Measurements from ENCODE around the gene GLS. TPM values are rescaled to one million over a fixed set of nuclear protein-coding genes. Genes with fewer than 3 reads are reported as not detected.
A peak's percentile ranks its signal among the peaks of the same experiment; 100 is the strongest.

Gene GLS
- total and polyA plus RNA-seq, 2 donors (not counting 3 experiments of a cell fraction or from before 2014, with no cell fraction given): 49.0 to 183 TPM

GRCh38 chr2:190877436-190877835 lies 3.2 kb upstream of the GLS start:
- peaks cover 2% of the 10 kb centered on the region for H4K20me1 ChIP-seq (replicated peaks; ENCODE audit: control insufficient read depth, extremely low read depth, insufficient read depth, low read length)
- FAIRE-seq (peak; percentile 28), DNase-seq (ENCODE audit: low read depth, low spot score) (peak; percentile 71)
- peaks cover 10% of the 10 kb centered on the region for H3K4me1 ChIP-seq (ENCODE audit: control insufficient read depth, extremely low read depth, insufficient read depth, low read length)
- BruUV-seq (replicated peaks): no TSS peak
- TF ChIP-seq POLR2AphosphoS5 (IDR thresholded peaks at IDR 0.05; ENCODE audit: insufficient read depth, low read depth, low read length) (no peak), POLR2A (IDR thresholded peaks at IDR 0.05; ENCODE audit: low read depth, low read length) (no peak), GATA2 (IDR thresholded peaks at IDR 0.05; ENCODE audit: insufficient read depth, insufficient read length, low read depth, low read length) (no peak), CTCF (IDR thresholded peaks at IDR 0.05; ENCODE audit: extremely low read depth in 1 of 2, insufficient read depth in 1 of 2, low read depth in 1 of 2, low read length in 2 of 2) (no peak), FOS (IDR thresholded peaks at IDR 0.05; ENCODE audit: borderline replicate concordance, insufficient read depth, low read length) (no peak), EZH2 (IDR thresholded peaks at IDR 0.05; ENCODE audit: borderline replicate concordance, low read depth, low read length, severe bottlenecking) (no peak), MYC (IDR thresholded peaks at IDR 0.05; ENCODE audit: low read depth, low read length) (no peak), JUN (IDR thresholded peaks at IDR 0.05; ENCODE audit: borderline replicate concordance, insufficient read depth, insufficient read length, low read depth) (no peak), MAX (IDR thresholded peaks at IDR 0.05; ENCODE audit: insufficient read depth, insufficient read length) (no peak)
- H3K9me1 ChIP-seq (replicated peaks; ENCODE audit: control insufficient read depth, extremely low read depth, insufficient read depth, low read length): no peaks in the 10 kb centered on the region
- no peaks in the 10 kb centered on the region for H3K27me3 ChIP-seq (ENCODE audit: control insufficient read depth in 2 of 2, insufficient read depth in 2 of 2, low read length in 2 of 2)
- no peak overlapping the region for H3K4me3 ChIP-seq (replicated peaks in 1 of 3; ENCODE audit: insufficient read depth in 1 of 3, low read depth in 1 of 3, low read length in 3 of 3)
- ChIA-PET CTCF (interaction anchor here (0.6 to 4.7 kb wide), 8 partner anchors 10 to 110 kb away, joined by 3 to 34 read pairs (median 3); no protein-coding TSS in a partner anchor), POLR2A (interaction anchor here (0.7 kb wide), 1 partner anchor 12 kb away, joined by 3 read pairs; no protein-coding TSS in a partner anchor)
- peaks cover 17% of the 10 kb centered on the region for H3K79me2 ChIP-seq (ENCODE audit: control insufficient read depth, insufficient read depth, low read length)
- no peak overlapping the region for H3K4me2 ChIP-seq (ENCODE audit: insufficient read depth, low read length)
- H3K9me3 ChIP-seq (replicated peaks; ENCODE audit: control insufficient read depth, insufficient read depth, low read length): no peaks in the 10 kb centered on the region
- H3K36me3 ChIP-seq (ENCODE audit: control insufficient read depth in 2 of 2, extremely low read depth in 1 of 2, insufficient read depth in 2 of 2, low read length in 2 of 2): no peaks in the 10 kb centered on the region
- H3K27ac ChIP-seq (ENCODE audit: insufficient read depth, low read depth, low read length): no peak overlapping the region
- no peak overlapping the region for H2AFZ ChIP-seq (ENCODE audit: low read depth, low read length)
- no peak overlapping the region for H3K9ac ChIP-seq (replicated peaks; ENCODE audit: extremely low read depth, insufficient read depth, low read length)
- dilution Hi-C loops (cut with MboI; ENCODE audit: extremely low pct_ligation_motif_present, low sequenced_read_pairs): no loop called here
- intact Hi-C loops (cut with micrococcal nuclease): no loop called here

All from endothelial cell of umbilical vein (primary cell).